Glutamatergic neuron (in vitro differentiated cells): ENCODE measurements around the gene STX11. TPM values are rescaled to one million over a fixed set of nuclear protein-coding genes. Genes with fewer than 3 reads are reported as not detected.

Source experiments
- DNase-seq: peaks from one replicate; pipeline ENCODE4 v3.0.0; 2022
- H3K27ac Mint-ChIP-seq: one replicate; pipeline ENCODE4 v1.8.0; 2020; ENCODE audit warnings: mild to moderate bottlenecking, mixed read lengths, inconsistent platforms; ENCODE audit not compliant: unreplicated experiment
- H3K27me3 Mint-ChIP-seq: one replicate; pipeline ENCODE4 v1.8.0; 2020; ENCODE audit warnings: mild to moderate bottlenecking, moderate library complexity, mixed read lengths, inconsistent platforms; ENCODE audit not compliant: unreplicated experiment
- H3K36me3 Mint-ChIP-seq: one replicate; pipeline ENCODE4 v1.8.0; 2020; ENCODE audit warnings: mild to moderate bottlenecking, mixed read lengths, inconsistent platforms; ENCODE audit not compliant: unreplicated experiment
- H3K4me1 Mint-ChIP-seq: one replicate; pipeline ENCODE4 v1.8.0; 2020; ENCODE audit warnings: mild to moderate bottlenecking, low read depth, mixed read lengths, inconsistent platforms; ENCODE audit not compliant: unreplicated experiment
- H3K4me3 Mint-ChIP-seq: one replicate; pipeline ENCODE4 v1.8.0; 2020; ENCODE audit warnings: mild to moderate bottlenecking, mixed read lengths, inconsistent platforms; ENCODE audit not compliant: unreplicated experiment
- H3K9me3 Mint-ChIP-seq: one replicate; pipeline ENCODE4 v1.8.0; 2020; ENCODE audit warnings: mild to moderate bottlenecking, moderate library complexity, mixed read lengths, inconsistent platforms; ENCODE audit not compliant: unreplicated experiment
- total RNA-seq: library from RNA; stranded (reverse); fragmentation: NEBNext Ultra II Directional; extraction: Animal tissue kit (Norgen Biotek cat#: 25700); gene quantifications from one replicate; pipeline ENCODE4 v1.2.1, GENCODE V29; 2021; ENCODE audit not compliant: unreplicated experiment
- TF ChIP-seq, protein P1 (sequence below): fragments of 200-600 bp; sonication (generic); IDR thresholded peaks from one replicate; pipeline ENCODE4 v1.5.0; 2021; ENCODE audit not compliant: partially characterized antibody, unreplicated experiment

The STX11 gene
- total RNA-seq, 1 donor from 2014 or later, result not detected

- no peak for DNase-seq
- peaks cover 2% of the 10 kb centered on the region for H3K27me3 Mint-ChIP-seq
- no peak overlapping the region for H3K27ac Mint-ChIP-seq
- no peak overlapping the region for H3K4me3 Mint-ChIP-seq
- H3K4me1 Mint-ChIP-seq, result no peaks in the 10 kb centered on the region
- no peaks in the 10 kb centered on the region for H3K36me3 Mint-ChIP-seq
- no peaks in the 10 kb centered on the region for H3K9me3 Mint-ChIP-seq
- TF ChIP-seq, protein P1, sequence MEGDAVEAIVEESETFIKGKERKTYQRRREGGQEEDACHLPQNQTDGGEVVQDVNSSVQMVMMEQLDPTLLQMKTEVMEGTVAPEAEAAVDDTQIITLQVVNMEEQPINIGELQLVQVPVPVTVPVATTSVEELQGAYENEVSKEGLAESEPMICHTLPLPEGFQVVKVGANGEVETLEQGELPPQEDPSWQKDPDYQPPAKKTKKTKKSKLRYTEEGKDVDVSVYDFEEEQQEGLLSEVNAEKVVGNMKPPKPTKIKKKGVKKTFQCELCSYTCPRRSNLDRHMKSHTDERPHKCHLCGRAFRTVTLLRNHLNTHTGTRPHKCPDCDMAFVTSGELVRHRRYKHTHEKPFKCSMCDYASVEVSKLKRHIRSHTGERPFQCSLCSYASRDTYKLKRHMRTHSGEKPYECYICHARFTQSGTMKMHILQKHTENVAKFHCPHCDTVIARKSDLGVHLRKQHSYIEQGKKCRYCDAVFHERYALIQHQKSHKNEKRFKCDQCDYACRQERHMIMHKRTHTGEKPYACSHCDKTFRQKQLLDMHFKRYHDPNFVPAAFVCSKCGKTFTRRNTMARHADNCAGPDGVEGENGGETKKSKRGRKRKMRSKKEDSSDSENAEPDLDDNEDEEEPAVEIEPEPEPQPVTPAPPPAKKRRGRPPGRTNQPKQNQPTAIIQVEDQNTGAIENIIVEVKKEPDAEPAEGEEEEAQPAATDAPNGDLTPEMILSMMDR, result no peak
Observed at GRCh38 chr6:144162977-144163376, 12.7 kb downstream of the STX11 start.

DNA sequence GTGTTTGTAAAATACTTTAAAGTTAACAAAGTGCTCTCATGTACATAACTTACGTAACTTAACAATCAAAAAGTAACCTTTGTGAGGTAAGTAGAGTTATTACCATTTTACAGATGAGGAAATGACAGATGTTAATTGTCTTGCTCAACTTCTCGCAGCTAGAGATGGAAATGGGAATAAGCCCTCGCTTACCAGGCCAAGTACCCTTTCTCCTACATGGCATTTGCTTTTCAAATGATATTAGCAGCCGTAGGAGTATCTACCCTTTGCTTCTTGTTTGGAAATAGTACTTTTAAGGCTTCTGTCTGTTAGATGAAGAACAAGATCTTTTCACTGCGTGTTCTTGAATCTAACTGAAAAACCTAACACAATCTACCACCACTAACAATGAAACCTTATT, 15.5 kb downstream of the STX11 start:
- H3K4me3 Mint-ChIP-seq, result no peak overlapping the region
- no peak for DNase-seq
- H3K27ac Mint-ChIP-seq, result no peak overlapping the region
- TF ChIP-seq, protein P1, result no peak
- no peaks in the 10 kb centered on the region for H3K36me3 Mint-ChIP-seq
- H3K27me3 Mint-ChIP-seq, result no peaks in the 10 kb centered on the region
- H3K9me3 Mint-ChIP-seq, result no peaks in the 10 kb centered on the region
- no peaks in the 10 kb centered on the region for H3K4me1 Mint-ChIP-seq

DNA sequence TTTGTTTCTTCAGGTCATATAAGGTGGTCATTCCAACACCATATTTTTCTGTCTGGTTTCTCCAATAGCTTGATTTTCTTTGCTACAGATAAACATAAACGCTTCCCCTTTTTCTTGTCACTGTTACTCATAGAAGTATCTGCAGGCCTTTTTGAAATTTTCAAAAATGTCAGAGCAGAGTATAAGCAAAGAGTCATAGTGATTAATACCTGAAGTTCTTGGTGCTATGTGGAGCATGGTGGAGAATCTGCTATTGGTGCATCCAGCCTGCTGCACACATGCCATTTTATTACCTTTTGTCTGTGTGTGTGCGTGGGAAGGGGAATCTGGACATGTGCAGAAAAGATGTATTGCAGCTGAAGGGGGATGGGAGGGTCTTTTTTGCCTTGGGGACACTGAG, 19.7 kb downstream of the STX11 start:
- TF ChIP-seq, protein P1, result no peak
- no peaks in the 10 kb centered on the region for H3K36me3 Mint-ChIP-seq
- peaks cover 2% of the 10 kb centered on the region for H3K9me3 Mint-ChIP-seq
- H3K27me3 Mint-ChIP-seq, result no peaks in the 10 kb centered on the region
- H3K4me3 Mint-ChIP-seq, result no peak overlapping the region
- no peak overlapping the region for H3K27ac Mint-ChIP-seq
- H3K4me1 Mint-ChIP-seq, result no peaks in the 10 kb centered on the region
- no peak for DNase-seq

DNA sequence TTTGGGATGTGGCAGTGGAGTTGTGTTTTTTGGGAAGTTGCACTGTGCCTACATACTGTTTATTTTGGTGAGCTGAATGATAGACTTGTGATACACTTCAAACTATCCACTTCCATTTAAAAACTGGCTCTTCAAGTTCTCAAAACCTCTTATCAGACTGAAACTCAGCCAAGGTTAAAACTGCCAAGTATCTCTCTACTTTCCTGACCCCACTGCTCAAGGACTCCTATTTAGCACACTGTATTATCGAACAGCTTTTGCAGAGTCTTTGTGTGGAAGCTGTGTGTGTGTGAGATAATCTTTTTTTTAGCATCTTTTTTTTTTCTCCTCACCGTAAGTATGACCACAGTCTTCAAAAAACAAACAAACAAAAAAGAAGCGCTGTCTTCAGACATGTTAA, 21.1 kb downstream of the STX11 start:
- H3K36me3 Mint-ChIP-seq, result no peaks in the 10 kb centered on the region
- DNase-seq, result no peak
- no peak overlapping the region for H3K4me3 Mint-ChIP-seq
- TF ChIP-seq, protein P1, result no peak
- no peaks in the 10 kb centered on the region for H3K4me1 Mint-ChIP-seq
- peaks cover 2% of the 10 kb centered on the region for H3K9me3 Mint-ChIP-seq
- no peaks in the 10 kb centered on the region for H3K27me3 Mint-ChIP-seq
- H3K27ac Mint-ChIP-seq, result no peak overlapping the region

GRCh38 chr6:144174006-144174405, 23.7 kb downstream of the STX11 start:
- Mint-ChIP-seq H3K27ac (no peak overlapping the region), H3K4me1 (no peaks in the 10 kb centered on the region), H3K4me3 (no peak overlapping the region), H3K36me3 (no peaks in the 10 kb centered on the region), H3K27me3 (no peaks in the 10 kb centered on the region), H3K9me3 (peaks cover 2% of the 10 kb centered on the region)
- DNase-seq, result no peak
- TF ChIP-seq, protein P1, result no peak
